SK-N-SH (cell line): ENCODE measurements around the gene CAMK2N2. TPM values are rescaled to one million over a fixed set of nuclear protein-coding genes. Genes with fewer than 3 reads are reported as not detected.

Experiments
- CTCF ChIA-PET: fragments of 300-600, 350-600 bp; formaldehyde crosslinking; extraction: SDS; loops from one replicate; lab custom pipeline; 2021; lab: Yijun Ruan, JAX
- POLR2A ChIA-PET: fragments of 350-600 bp; sonication (Branson Sonifier 250); formaldehyde crosslinking; extraction: SDS; loops from one replicate; lab custom pipeline; 2020; ENCODE audit warnings: antibody characterized with exemption, inconsistent platforms; lab: Yijun Ruan, JAX
- DNase-seq: peaks from one replicate; pipeline ENCODE4 v3.0.0; 2012
- H2AFZ ChIP-seq: fragments of 200-600 bp; sonication (generic); 2 replicates; pipeline ENCODE4 v1.8.1; 2016; ENCODE audit warnings: antibody characterized with exemption, mild to moderate bottlenecking, low read depth
- H3F3A ChIP-seq: fragments of 200-600 bp; sonication (generic); replicated peaks from 2 replicates; pipeline ENCODE3; 2016; ENCODE audit warnings: antibody characterized with exemption, mild to moderate bottlenecking; ENCODE audit not compliant: insufficient read depth
- H3K27ac ChIP-seq, 2 experiments: fragments of 200-500 bp in 1 of 2; fragments of 200-600 bp in 1 of 2; sonication (Bioruptor generic) in 1 of 2; sonication (generic), shearing (Covaris generic) in 1 of 2; 2 replicates each; pipeline versions ENCODE4 v1.5.1 to v1.6.1; 2014 to 2016; ENCODE audit warnings: low read depth in 2 of 2, inconsistent platforms in 1 of 2, low read length in 1 of 2, mild to moderate bottlenecking in 1 of 2, mixed read lengths in 1 of 2
- H3K27me3 ChIP-seq: fragments of 200-600 bp; sonication (generic), shearing (Covaris generic); 2 replicates; pipeline ENCODE4 v1.6.1; 2016; ENCODE audit warnings: mixed run types; ENCODE audit not compliant: insufficient read depth
- H3K36me3 ChIP-seq, 2 experiments: fragments of 200-500 bp in 1 of 2; fragments of 200-600 bp in 1 of 2; sonication (Bioruptor generic) in 1 of 2; sonication (generic) in 1 of 2; replicated peaks in 1 of 2; 2 replicates each; pipeline versions ENCODE3 to v1.5.1; 2014 to 2016; ENCODE audit warnings: low read length in 1 of 2, mild to moderate bottlenecking in 1 of 2; ENCODE audit not compliant: insufficient read depth in 2 of 2, control insufficient read depth in 1 of 2
- H3K4me1 ChIP-seq, 2 experiments: fragments of 200-500 bp in 1 of 2; fragments of 200-600 bp in 1 of 2; sonication (Bioruptor generic) in 1 of 2; sonication (generic), shearing (Covaris generic) in 1 of 2; 2 replicates each; pipeline versions ENCODE4 v1.5.1 to v1.6.1; 2014 to 2016; ENCODE audit warnings: low read depth in 1 of 2, low read length in 1 of 2, mixed run types in 1 of 2; ENCODE audit not compliant: insufficient read depth in 2 of 2, control insufficient read depth in 1 of 2
- H3K4me2 ChIP-seq: fragments of 200-600 bp; sonication (generic), shearing (Covaris generic); 2 replicates; pipeline ENCODE4 v1.6.1; 2017; ENCODE audit warnings: mixed run types
- H3K4me3 ChIP-seq, 2 experiments: fragments of 200-500 bp in 1 of 2; fragments of 200-600 bp in 1 of 2; sonication (Bioruptor generic) in 1 of 2; sonication (generic), shearing (Covaris generic) in 1 of 2; 2 replicates each; pipeline versions ENCODE4 v1.5.1 to v1.8.1; 2014 to 2016; ENCODE audit warnings: low read depth in 2 of 2, inconsistent platforms in 1 of 2, low read length in 1 of 2, mild to moderate bottlenecking in 1 of 2, mixed read lengths in 1 of 2, moderate library complexity in 1 of 2
- H3K79me2 ChIP-seq: fragments of 200-600 bp; sonication (generic); 2 replicates; pipeline ENCODE4 v1.8.1; 2017; ENCODE audit warnings: mild to moderate bottlenecking; ENCODE audit not compliant: insufficient read depth
- H3K9ac ChIP-seq: fragments of 200-600 bp; sonication (generic); 2 replicates; pipeline ENCODE4 v1.6.1; 2017; ENCODE audit warnings: mixed run types
- H3K9me2 ChIP-seq: fragments of 200-600 bp; sonication (generic); 2 replicates; pipeline ENCODE4 v1.6.1; 2017; ENCODE audit warnings: mixed run types
- H3K9me3 ChIP-seq: fragments of 200-600 bp; sonication (generic); 2 replicates; pipeline ENCODE4 v1.6.1; 2017; ENCODE audit warnings: mixed run types, mild to moderate bottlenecking, moderate library complexity
- H4K20me1 ChIP-seq: fragments of 200-600 bp; sonication (generic); 2 replicates; pipeline ENCODE4 v1.6.1; 2017; ENCODE audit warnings: mild to moderate bottlenecking, mixed run types; ENCODE audit not compliant: insufficient read depth
- CHD2 ChIP-seq: fragments of 150-350 bp; IDR thresholded peaks from 2 replicates; pipeline ENCODE4 v1.6.1; 2018; ENCODE audit warnings: low read length; ENCODE audit not compliant: partially characterized antibody
- ELF1 ChIP-seq: IDR thresholded peaks from 2 replicates; pipeline ENCODE4 v1.4.0; 2012
- FOSL2 ChIP-seq: IDR thresholded peaks from 2 replicates; pipeline ENCODE4 v1.4.0; 2012; ENCODE audit warnings: low read depth, mild to moderate bottlenecking, moderate library complexity, borderline replicate concordance
- FOXJ3 ChIP-seq: sonication (generic); formaldehyde crosslinking; IDR thresholded peaks from 2 replicates; pipeline ENCODE4 v1.5.1; 2020; ENCODE audit warnings: mild to moderate bottlenecking, missing genetic modification reagents
- FOXM1 ChIP-seq: IDR thresholded peaks from 2 replicates; pipeline ENCODE4 v1.4.0; 2012; ENCODE audit warnings: low read depth, mild to moderate bottlenecking
- GABPA ChIP-seq: IDR thresholded peaks from 2 replicates; pipeline ENCODE4 v1.4.0; 2012; ENCODE audit warnings: low read depth, mild to moderate bottlenecking
- GATA2 ChIP-seq: sonication (generic); formaldehyde crosslinking; IDR thresholded peaks from 2 replicates; pipeline ENCODE4 v1.5.0; 2020; ENCODE audit warnings: mild to moderate bottlenecking, missing genetic modification reagents
- JUND ChIP-seq: IDR thresholded peaks from 2 replicates; pipeline ENCODE4 v1.4.0; 2012
- MXI1 ChIP-seq: IDR thresholded peaks from 2 replicates; pipeline ENCODE4 v1.6.1; 2012; ENCODE audit warnings: mild to moderate bottlenecking, low read depth, low read length, improper control_type of control experiment
- NFIC ChIP-seq: IDR thresholded peaks from 2 replicates; pipeline ENCODE4 v1.4.0; 2012; ENCODE audit warnings: borderline replicate concordance
- NRF1 ChIP-seq: IDR thresholded peaks from 2 replicates; pipeline ENCODE4 v1.6.1; 2012; ENCODE audit warnings: low read depth, mild to moderate bottlenecking, low read length
- POLR2AphosphoS5 ChIP-seq: IDR thresholded peaks from 2 replicates; pipeline ENCODE4 v1.6.1; 2012; ENCODE audit warnings: low read depth, low read length
- RAD21 ChIP-seq: IDR thresholded peaks from 2 replicates; pipeline ENCODE4 v1.6.1; 2012; ENCODE audit warnings: mild to moderate bottlenecking, low read length
- RCOR1 ChIP-seq: fragments of 150-350 bp; IDR thresholded peaks from 2 replicates; pipeline ENCODE4 v1.6.1; 2017; ENCODE audit warnings: antibody characterized with exemption, low read length
- RFX5 ChIP-seq: IDR thresholded peaks from 2 replicates; pipeline ENCODE4 v1.6.1; 2012; ENCODE audit warnings: mild to moderate bottlenecking, improper control_type of control experiment, low read length
- SMC3 ChIP-seq: IDR thresholded peaks from 2 replicates; pipeline ENCODE4 v1.6.1; 2012; ENCODE audit warnings: low read depth, low read length, improper control_type of control experiment
- TCF12 ChIP-seq: IDR thresholded peaks from 2 replicates; pipeline ENCODE4 v1.4.0; 2012
- WGBS: methylation state at CpG from one replicate; pipeline ENCODE4 v1.1.6; 2017; ENCODE audit warnings: low lambda C conversion rate; 5-methylcytosine and 5-hydroxymethylcytosine counted together
- polyA plus RNA-seq, 3 experiments: library from polyadenylated mRNA; depleted of rRNA; stranded (reverse); fragments of >200 nt; gene quantifications; 2 replicates each; pipeline ENCODE4 v1.2.3, GENCODE V29; 2012
- TF ChIP-seq, protein P1 (sequence below): fragments of 200-600 bp; sonication (generic); IDR thresholded peaks from 2 replicates; pipeline ENCODE4 v1.6.1; 2017; ENCODE audit warnings: antibody characterized with exemption, mild to moderate bottlenecking, moderate library complexity
- TF ChIP-seq, protein P2 (sequence below): IDR thresholded peaks from 2 replicates; pipeline ENCODE4 v1.4.0; 2012; ENCODE audit warnings: low read depth
- TF ChIP-seq, protein P3 (sequence below): fragments of 150-350 bp; IDR thresholded peaks from 2 replicates; pipeline ENCODE4 v1.6.1; 2017; ENCODE audit warnings: antibody characterized with exemption, low read length, low read depth, borderline replicate concordance
- TF ChIP-seq, protein P4 (sequence below): IDR thresholded peaks from 2 replicates; pipeline ENCODE4 v1.4.0; 2012; ENCODE audit warnings: low read depth, borderline replicate concordance
- TF ChIP-seq, protein P5 (sequence below): IDR thresholded peaks from 2 replicates; pipeline ENCODE4; 2012

The CAMK2N2 gene
- polyA plus RNA-seq, 1 of the 3 experiments (the other 2 are of a cell fraction), result 2.2 TPM

DNA sequence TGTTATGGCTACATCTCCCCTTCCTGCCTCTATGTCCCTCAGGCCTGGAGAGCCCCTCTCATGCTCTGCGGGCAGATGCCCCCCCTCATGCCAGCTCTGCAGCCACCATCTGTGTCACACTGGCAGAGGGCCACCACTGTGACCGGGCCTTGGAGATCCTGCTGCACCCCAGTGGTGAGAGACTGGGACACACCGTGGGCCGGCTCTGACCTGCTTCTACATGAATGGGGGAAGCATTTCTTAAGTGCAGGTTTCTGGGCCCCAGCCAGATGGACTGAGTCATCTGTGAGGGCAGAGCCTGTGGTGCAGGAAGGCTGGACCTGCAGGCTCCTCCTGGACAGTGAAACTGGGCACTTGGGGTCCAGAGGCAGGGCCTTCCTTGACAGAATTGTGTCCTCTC, 27.1 kb downstream of the CAMK2N2 start:
- no peaks in the 10 kb centered on the region for H3K9me2 ChIP-seq
- 6% methylated on average over 4 of the region's 4 CpGs for WGBS
- H3K4me2 ChIP-seq, result 0 out of 2 replicates have a peak overlapping the region, but pooled peaks have one; percentile 17
- H3K4me1 ChIP-seq, result peaks cover 0 to 22% of the 10 kb centered on the region in 2 experiments; a peak in 2 of 4 replicates
- TF ChIP-seq POLR2AphosphoS5 (no peak), CHD2 (peak; percentile 34), NFIC (peak; percentile 88), RCOR1 (peak; percentile 23; the same call in 1 of the 2 replicates), MXI1 (peak; percentile 54; the same call in 1 of the 2 replicates), RAD21 (peak; percentile 68), NRF1 (no peak), TCF12 (0 out of 2 replicates have a peak, but pooled peaks have one; percentile 10), FOSL2 (peak; percentile 84), SMC3 (peak; percentile 45; the same call in 1 of the 2 replicates)
- TF ChIP-seq, protein P1, sequence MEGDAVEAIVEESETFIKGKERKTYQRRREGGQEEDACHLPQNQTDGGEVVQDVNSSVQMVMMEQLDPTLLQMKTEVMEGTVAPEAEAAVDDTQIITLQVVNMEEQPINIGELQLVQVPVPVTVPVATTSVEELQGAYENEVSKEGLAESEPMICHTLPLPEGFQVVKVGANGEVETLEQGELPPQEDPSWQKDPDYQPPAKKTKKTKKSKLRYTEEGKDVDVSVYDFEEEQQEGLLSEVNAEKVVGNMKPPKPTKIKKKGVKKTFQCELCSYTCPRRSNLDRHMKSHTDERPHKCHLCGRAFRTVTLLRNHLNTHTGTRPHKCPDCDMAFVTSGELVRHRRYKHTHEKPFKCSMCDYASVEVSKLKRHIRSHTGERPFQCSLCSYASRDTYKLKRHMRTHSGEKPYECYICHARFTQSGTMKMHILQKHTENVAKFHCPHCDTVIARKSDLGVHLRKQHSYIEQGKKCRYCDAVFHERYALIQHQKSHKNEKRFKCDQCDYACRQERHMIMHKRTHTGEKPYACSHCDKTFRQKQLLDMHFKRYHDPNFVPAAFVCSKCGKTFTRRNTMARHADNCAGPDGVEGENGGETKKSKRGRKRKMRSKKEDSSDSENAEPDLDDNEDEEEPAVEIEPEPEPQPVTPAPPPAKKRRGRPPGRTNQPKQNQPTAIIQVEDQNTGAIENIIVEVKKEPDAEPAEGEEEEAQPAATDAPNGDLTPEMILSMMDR, result peak; percentile 29
- TF ChIP-seq, protein P2, sequence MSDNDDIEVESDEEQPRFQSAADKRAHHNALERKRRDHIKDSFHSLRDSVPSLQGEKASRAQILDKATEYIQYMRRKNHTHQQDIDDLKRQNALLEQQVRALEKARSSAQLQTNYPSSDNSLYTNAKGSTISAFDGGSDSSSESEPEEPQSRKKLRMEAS, result no peak
- H3K9me3 ChIP-seq, result no peaks in the 10 kb centered on the region
- no peaks in the 10 kb centered on the region for H3K79me2 ChIP-seq
- no peaks in the 10 kb centered on the region for H4K20me1 ChIP-seq
- H2AFZ ChIP-seq, result no peak overlapping the region
- CTCF ChIA-PET, result interaction anchor here (0.9 to 2.6 kb wide), 9 partner anchors 10 to 338 kb away, joined by 3 to 8 read pairs (median 4); partner anchors contain the start of genes ABCC5 and EEF1AKMT4
- peak overlapping the region in 1 of 2 experiments; percentile 39; a peak in 1 of 4 replicates for H3K27ac ChIP-seq
- no peaks in the 10 kb centered on the region for H3F3A ChIP-seq
- peak; percentile 91 for DNase-seq
- peaks cover 27% of the 10 kb centered on the region for H3K27me3 ChIP-seq
- H3K36me3 ChIP-seq, result no peaks in the 10 kb centered on the region
- H3K9ac ChIP-seq, result no peak overlapping the region
- POLR2A ChIA-PET, result no interaction called here
- H3K4me3 ChIP-seq, result no peak overlapping the region

DNA sequence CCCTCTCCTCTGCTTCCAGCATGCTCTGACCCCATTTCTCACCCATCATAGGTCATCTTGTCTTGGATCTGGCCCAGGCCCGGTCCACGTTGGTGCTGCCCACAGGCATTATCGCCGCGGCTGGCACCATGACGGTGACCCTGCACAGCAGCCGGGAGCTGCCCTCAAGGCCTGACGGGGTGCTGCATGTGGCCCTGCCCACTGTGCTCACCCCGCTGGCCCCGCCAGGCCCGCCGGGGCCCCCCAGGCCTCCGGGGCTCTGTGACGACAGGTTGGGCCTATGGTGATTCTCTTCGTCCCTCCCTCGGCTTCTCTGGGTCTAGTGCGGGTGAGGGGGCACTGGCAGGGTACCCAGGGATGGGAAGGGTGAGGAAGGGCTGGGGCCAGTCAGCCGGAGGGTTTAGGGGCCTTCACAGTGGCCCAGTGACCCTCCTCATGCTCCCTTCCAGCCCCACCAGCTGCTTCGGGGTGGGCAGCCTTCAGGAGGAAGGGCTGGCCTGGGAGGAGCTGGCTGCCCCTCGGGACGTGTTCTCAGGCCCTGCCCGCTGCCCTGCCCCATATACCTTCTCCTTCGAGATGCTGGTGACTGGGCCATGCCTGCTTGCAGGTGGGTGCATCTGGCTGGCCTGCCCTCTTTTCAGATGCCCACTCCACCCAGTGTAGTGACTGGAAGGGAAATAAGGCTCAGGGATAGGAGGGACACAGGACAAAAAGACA, 28.1 kb downstream of the CAMK2N2 start:
- POLR2A ChIA-PET, result interaction anchor here (0.9 kb wide), 1 partner anchor 9 kb away, joined by 3 read pairs; no protein-coding TSS in a partner anchor
- H3K79me2 ChIP-seq, result no peaks in the 10 kb centered on the region
- no peak overlapping the region for H3K9ac ChIP-seq
- no peaks in the 10 kb centered on the region for H4K20me1 ChIP-seq
- DNase-seq, result no peak
- 90% methylated on average over 12 of the region's 23 CpGs for WGBS
- H2AFZ ChIP-seq, result no peak overlapping the region
- no peaks in the 10 kb centered on the region for H3K9me3 ChIP-seq
- H3K27me3 ChIP-seq, result peaks cover 27% of the 10 kb centered on the region
- H3K36me3 ChIP-seq, result no peaks in the 10 kb centered on the region
- CTCF ChIA-PET, result interaction anchor here (0.9 to 2.6 kb wide), 13 partner anchors 7 to 337 kb away, joined by 3 to 8 read pairs (median 4); partner anchors contain the start of genes ABCC5 and EEF1AKMT4
- no peaks in the 10 kb centered on the region for H3F3A ChIP-seq
- peaks cover 0 to 28% of the 10 kb centered on the region in 2 experiments; a peak in 2 of 4 replicates for H3K4me1 ChIP-seq
- no peak overlapping the region for H3K4me2 ChIP-seq
- no peak overlapping the region for H3K27ac ChIP-seq
- H3K4me3 ChIP-seq, result no peak overlapping the region
- no peaks in the 10 kb centered on the region for H3K9me2 ChIP-seq
- TF ChIP-seq NRF1 (no peak), RFX5 (no peak), SMC3 (no peak), ELF1 (no peak), JUND (no peak), CHD2 (no peak), FOXM1 (no peak), NFIC (no peak), GABPA (no peak), FOXJ3 (no peak), RCOR1 (no peak), GATA2 (CRISPR knock-in tag) (no peak)
- TF ChIP-seq, protein P3, sequence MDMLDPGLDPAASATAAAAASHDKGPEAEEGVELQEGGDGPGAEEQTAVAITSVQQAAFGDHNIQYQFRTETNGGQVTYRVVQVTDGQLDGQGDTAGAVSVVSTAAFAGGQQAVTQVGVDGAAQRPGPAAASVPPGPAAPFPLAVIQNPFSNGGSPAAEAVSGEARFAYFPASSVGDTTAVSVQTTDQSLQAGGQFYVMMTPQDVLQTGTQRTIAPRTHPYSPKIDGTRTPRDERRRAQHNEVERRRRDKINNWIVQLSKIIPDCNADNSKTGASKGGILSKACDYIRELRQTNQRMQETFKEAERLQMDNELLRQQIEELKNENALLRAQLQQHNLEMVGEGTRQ, result no peak
- TF ChIP-seq, protein P4, sequence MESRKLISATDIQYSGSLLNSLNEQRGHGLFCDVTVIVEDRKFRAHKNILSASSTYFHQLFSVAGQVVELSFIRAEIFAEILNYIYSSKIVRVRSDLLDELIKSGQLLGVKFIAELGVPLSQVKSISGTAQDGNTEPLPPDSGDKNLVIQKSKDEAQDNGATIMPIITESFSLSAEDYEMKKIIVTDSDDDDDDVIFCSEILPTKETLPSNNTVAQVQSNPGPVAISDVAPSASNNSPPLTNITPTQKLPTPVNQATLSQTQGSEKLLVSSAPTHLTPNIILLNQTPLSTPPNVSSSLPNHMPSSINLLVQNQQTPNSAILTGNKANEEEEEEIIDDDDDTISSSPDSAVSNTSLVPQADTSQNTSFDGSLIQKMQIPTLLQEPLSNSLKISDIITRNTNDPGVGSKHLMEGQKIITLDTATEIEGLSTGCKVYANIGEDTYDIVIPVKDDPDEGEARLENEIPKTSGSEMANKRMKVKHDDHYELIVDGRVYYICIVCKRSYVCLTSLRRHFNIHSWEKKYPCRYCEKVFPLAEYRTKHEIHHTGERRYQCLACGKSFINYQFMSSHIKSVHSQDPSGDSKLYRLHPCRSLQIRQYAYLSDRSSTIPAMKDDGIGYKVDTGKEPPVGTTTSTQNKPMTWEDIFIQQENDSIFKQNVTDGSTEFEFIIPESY, result no peak
- TF ChIP-seq, protein P5, sequence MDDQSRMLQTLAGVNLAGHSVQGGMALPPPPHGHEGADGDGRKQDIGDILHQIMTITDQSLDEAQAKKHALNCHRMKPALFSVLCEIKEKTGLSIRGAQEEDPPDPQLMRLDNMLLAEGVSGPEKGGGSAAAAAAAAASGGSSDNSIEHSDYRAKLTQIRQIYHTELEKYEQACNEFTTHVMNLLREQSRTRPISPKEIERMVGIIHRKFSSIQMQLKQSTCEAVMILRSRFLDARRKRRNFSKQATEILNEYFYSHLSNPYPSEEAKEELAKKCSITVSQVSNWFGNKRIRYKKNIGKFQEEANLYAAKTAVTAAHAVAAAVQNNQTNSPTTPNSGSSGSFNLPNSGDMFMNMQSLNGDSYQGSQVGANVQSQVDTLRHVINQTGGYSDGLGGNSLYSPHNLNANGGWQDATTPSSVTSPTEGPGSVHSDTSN, result no peak
